ENCODE measurements around the gene LRRC38.

The LRRC38 gene

DNA sequence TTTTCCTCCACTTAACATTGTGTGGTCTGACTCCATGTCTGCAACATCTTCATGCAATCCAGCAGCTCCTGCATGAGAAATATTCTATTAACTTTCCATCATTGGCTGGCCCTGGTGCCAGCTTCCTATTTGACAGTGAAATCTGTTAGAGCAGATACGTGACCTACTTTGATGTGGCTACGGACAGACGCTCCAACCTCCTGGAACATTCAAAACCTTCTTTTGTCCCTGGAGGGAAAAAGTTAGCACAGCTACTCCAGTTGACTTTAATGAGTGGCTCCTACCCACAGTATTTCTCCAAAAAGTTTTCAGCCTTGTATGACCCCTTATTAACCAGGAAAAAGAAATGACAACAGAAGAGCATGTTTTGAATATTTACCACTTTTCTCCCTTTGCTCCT, 81.6 kb downstream of the LRRC38 start:
- no peaks in the 10 kb centered on the region for H3K4me1 ChIP-seq (ENCODE audit: control insufficient read depth, insufficient read depth, low read length)
- no peaks in the 10 kb centered on the region for H3K27me3 ChIP-seq (ENCODE audit: control insufficient read depth, insufficient read depth, low read length)
- H3K9ac ChIP-seq (ENCODE audit: low read length) = no peak overlapping the region
- no peaks in the 10 kb centered on the region for H3K36me3 ChIP-seq (ENCODE audit: control insufficient read depth, insufficient read depth, low read length)
- H3K4me3 ChIP-seq (ENCODE audit: low read depth, low read length) = no peak overlapping the region
- H3K9me3 ChIP-seq (ENCODE audit: control insufficient read depth, insufficient read depth, low read depth, low read length) = peaks cover 46% of the 10 kb centered on the region
- H3K27ac ChIP-seq (ENCODE audit: low read depth, low read length) = no peak overlapping the region

DNA sequence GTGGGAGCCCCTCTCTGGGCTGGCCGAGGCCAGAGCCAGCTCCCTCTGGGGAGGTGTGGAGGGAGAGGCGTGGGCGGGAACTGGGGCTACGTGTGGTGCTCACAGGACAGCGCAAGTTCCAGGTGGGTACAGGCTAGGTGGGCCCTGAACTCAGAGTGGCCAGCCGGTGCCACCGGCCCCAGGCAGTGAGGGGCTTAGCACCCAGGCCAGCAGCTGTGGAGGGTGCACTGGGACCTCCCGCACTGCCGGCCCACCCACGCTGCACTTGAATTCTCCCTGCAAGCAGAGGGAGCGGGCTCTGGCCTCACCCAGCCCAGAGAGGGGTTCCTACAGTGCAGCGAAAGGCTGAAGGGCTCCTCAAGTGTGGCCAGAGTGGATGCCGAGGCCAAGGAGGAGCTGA, 83.3 kb downstream of the LRRC38 start:
- Histone ChIP-seq H3K4me1 (ENCODE audit: control insufficient read depth, insufficient read depth, low read length) (no peaks in the 10 kb centered on the region), H3K36me3 (ENCODE audit: control insufficient read depth, insufficient read depth, low read length) (no peaks in the 10 kb centered on the region), H3K27me3 (ENCODE audit: control insufficient read depth, insufficient read depth, low read length) (no peaks in the 10 kb centered on the region), H3K27ac (ENCODE audit: low read depth, low read length) (no peak overlapping the region), H3K9ac (ENCODE audit: low read length) (no peak overlapping the region), H3K9me3 (ENCODE audit: control insufficient read depth, insufficient read depth, low read depth, low read length) (peaks cover 47% of the 10 kb centered on the region), H3K4me3 (ENCODE audit: low read depth, low read length) (no peak overlapping the region)

All from HUES6 (cell line).